Measurements from ENCODE around the gene ARFRP1. TPM values are rescaled to one million over a fixed set of nuclear protein-coding genes. Genes with fewer than 3 reads are reported as not detected.
A peak's percentile ranks its signal among the peaks of the same experiment; 100 is the strongest.

ARFRP1 gene
- total RNA-seq, 1 experiment from 2014 or later: 42.7 TPM

GRCh38 chr20:63709149-63709527 is 1.4 kb upstream of the ARFRP1 start:
- Histone ChIP-seq H3K79me2 (ENCODE audit: insufficient read depth, low read length) (peaks cover 11% of the 10 kb centered on the region; the same call in 1 of the 2 replicates), H3K9ac (ENCODE audit: extremely low read depth, insufficient read length, low read length) (no peak overlapping the region)

More at GRCh38 chr20:63709149-63709527, 1.4 kb upstream of the ARFRP1 start:
- Mint-ChIP-seq H3K27me3 (ENCODE audit: low read depth) (no peaks in the 10 kb centered on the region), H3K36me3 (ENCODE audit: insufficient read depth in 1 of 3, low read depth in 3 of 3) (peaks cover 53 to 69% (median 66%) of the 10 kb centered on the region in 3 experiments), H3K4me3 (peak overlapping the region; percentile 89 to 91), H3K4me1 (peaks cover 8 to 16% of the 10 kb centered on the region in 2 experiments), H3K27ac (no peak overlapping the region), H3K9me3 (peaks cover 0 to 3% of the 10 kb centered on the region in 2 experiments; a peak in 1 of 5 replicates)
- Histone ChIP-seq H3K14ac (ENCODE audit: insufficient read depth, low read length) (no peak overlapping the region), H2BK120ac (ENCODE audit: low read depth, low read length, poor library complexity, severe bottlenecking) (no peak overlapping the region), H2BK15ac (ENCODE audit: low read depth, low read length) (no peak overlapping the region), H3K18ac (ENCODE audit: insufficient read length, low read depth, low read length) (no peak overlapping the region), H4K91ac (ENCODE audit: insufficient read length, low read depth, low read length) (no peak overlapping the region), H3K4ac (ENCODE audit: low read depth, low read length) (no peak overlapping the region), H3K79me1 (ENCODE audit: insufficient read depth, low read depth, low read length, poor library complexity, severe bottlenecking) (peaks cover 4% of the 10 kb centered on the region), H3K4me2 (ENCODE audit: insufficient read depth, insufficient read length, low read length) (peak overlapping the region; percentile 90), H3K23me2 (ENCODE audit: insufficient read length, low read depth, low read length, poor library complexity, severe bottlenecking) (peaks cover 12% of the 10 kb centered on the region), H2AK5ac (ENCODE audit: insufficient read length, low read length) (no peak overlapping the region), H2BK12ac (ENCODE audit: insufficient read length, low read depth, low read length) (no peak overlapping the region), H3K23ac (ENCODE audit: insufficient read length, low read depth, low read length) (no peak overlapping the region), H3K56ac (ENCODE audit: insufficient read length, low read depth, low read length) (no peak overlapping the region), H3T11ph (ENCODE audit: low read length) (no peak overlapping the region), H4K8ac (replicated peaks; ENCODE audit: insufficient read length, low read depth, low read length) (no peak overlapping the region), H2BK20ac (ENCODE audit: low read depth, low read length, poor library complexity, severe bottlenecking) (no peak overlapping the region), H2BK5ac (ENCODE audit: insufficient read length, low read length) (no peak overlapping the region), H2AFZ (ENCODE audit: low read length) (no peak overlapping the region), H3K27ac (ENCODE audit: insufficient read length, low read depth, low read length) (no peak overlapping the region), H3K4me1 (ENCODE audit: insufficient read depth, low read length) (no peaks in the 10 kb centered on the region), H3K9me3 (ENCODE audit: control insufficient read depth, low read depth, low read length) (no peaks in the 10 kb centered on the region), H4K5ac (ENCODE audit: insufficient read length, low read depth, low read length) (no peak overlapping the region), H4K20me1 (ENCODE audit: control insufficient read depth, insufficient read depth, insufficient read length) (no peaks in the 10 kb centered on the region), H3K27me3 (ENCODE audit: insufficient read depth, low read length) (no peaks in the 10 kb centered on the region)
- WGBS (ENCODE audit: extremely low coverage, insufficient read length, low lambda C conversion rate): no CpG with 5 or more reads among the region's 17 CpGs
- no peak for DNase-seq
- no peak for TF ChIP-seq CTCF (conservative IDR thresholded peaks at IDR 0.05)
